HEK293 (cell line): ENCODE data around the gene GNAQ.

Experiments used
- CTCF ChIP-seq: fragments of 450-650 bp; formaldehyde crosslinking; IDR thresholded peaks from 2 replicates; pipeline ENCODE4 v1.5.1; 2016; ENCODE audit warnings: missing biosample characterization, missing genetic modification characterization
- INSM2 ChIP-seq: fragments of 450-650 bp; formaldehyde crosslinking; IDR thresholded peaks from 2 replicates; pipeline ENCODE4 v1.5.1; 2016; ENCODE audit warnings: missing biosample characterization, missing genetic modification characterization
- REST ChIP-seq: fragments of 450-650 bp; formaldehyde crosslinking; IDR thresholded peaks from 2 replicates; pipeline ENCODE4 v1.5.1; 2016; ENCODE audit warnings: missing biosample characterization, missing genetic modification characterization
- SP2 ChIP-seq: fragments of 450-650 bp; formaldehyde crosslinking; IDR thresholded peaks from 2 replicates; pipeline ENCODE4 v1.5.1; 2016; ENCODE audit warnings: missing biosample characterization, missing genetic modification characterization
- ZNF19 ChIP-seq: fragments of 450-650 bp; formaldehyde crosslinking; IDR thresholded peaks from 2 replicates; pipeline ENCODE4; 2016; ENCODE audit warnings: missing biosample characterization, missing genetic modification characterization, low read depth
- ZNF341 ChIP-seq: fragments of 450-650 bp; formaldehyde crosslinking; IDR thresholded peaks from 2 replicates; pipeline ENCODE4; 2016; ENCODE audit warnings: low read depth, missing biosample characterization, missing genetic modification characterization
- ZNF645 ChIP-seq: fragments of 450-650 bp; formaldehyde crosslinking; IDR thresholded peaks from 2 replicates; pipeline ENCODE4; 2016; ENCODE audit warnings: missing biosample characterization, missing genetic modification characterization
- ZNF660 ChIP-seq: fragments of 450-650 bp; IDR thresholded peaks from 2 replicates; pipeline ENCODE4 v1.5.1; 2018; ENCODE audit warnings: missing biosample characterization, mild to moderate bottlenecking, missing genetic modification characterization
- ZNF747 ChIP-seq: fragments of 450-650 bp; formaldehyde crosslinking; IDR thresholded peaks from 2 replicates; pipeline ENCODE4 v1.5.1; 2016; ENCODE audit warnings: missing biosample characterization, missing genetic modification characterization

- TF ChIP-seq ZNF341 (tag by site-specific recombination) (no peak), ZNF747 (tag by site-specific recombination) (no peak), CTCF (no peak), INSM2 (tag by site-specific recombination) (no peak), ZNF19 (tag by site-specific recombination) (no peak), ZNF660 (no peak), SP2 (tag by site-specific recombination) (no peak), REST (tag by site-specific recombination) (no peak), ZNF645 (tag by site-specific recombination) (no peak)
These were observed 48.9 kb downstream of the GNAQ start for GRCh38 chr9:77982581-77983319.
